HG03045 (cell line): ENCODE measurements around the gene MTX1.
"Not testable (repeated sequence)": the region's sequence is repeated elsewhere in the genome, so short reads cannot be mapped to it uniquely, and the experiment has no call there.

Source experiments
- ATAC-seq: cut with Tn5 transposase; IDR thresholded peaks from one replicate; pipeline ENCODE4 v1.9.1; 2021; ENCODE audit warnings: mild to moderate bottlenecking, moderate library complexity; ENCODE audit not compliant: unreplicated experiment

MTX1 gene

DNA sequence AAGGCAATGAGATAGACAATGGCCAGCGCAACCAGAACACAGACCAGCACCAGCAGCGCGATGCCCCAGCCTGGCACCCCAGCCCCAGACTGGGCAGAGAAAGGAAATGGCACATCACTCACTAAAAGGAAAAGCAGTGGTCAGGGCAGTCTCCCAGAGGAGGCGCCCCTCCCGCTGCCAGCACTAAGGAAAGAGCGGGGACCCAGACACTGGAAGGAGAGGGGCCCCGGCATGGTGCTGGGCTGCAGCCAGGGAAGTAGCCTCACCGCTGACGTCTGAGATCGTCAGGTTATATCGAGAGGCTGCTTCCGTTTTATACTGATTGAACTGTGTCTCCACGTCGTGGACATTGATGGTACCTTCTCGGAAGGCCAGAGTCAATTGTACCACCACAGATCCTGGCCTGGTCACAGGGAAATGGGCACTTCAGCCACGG is 21.0 kb upstream of the MTX1 start:
- no peak for ATAC-seq

DNA sequence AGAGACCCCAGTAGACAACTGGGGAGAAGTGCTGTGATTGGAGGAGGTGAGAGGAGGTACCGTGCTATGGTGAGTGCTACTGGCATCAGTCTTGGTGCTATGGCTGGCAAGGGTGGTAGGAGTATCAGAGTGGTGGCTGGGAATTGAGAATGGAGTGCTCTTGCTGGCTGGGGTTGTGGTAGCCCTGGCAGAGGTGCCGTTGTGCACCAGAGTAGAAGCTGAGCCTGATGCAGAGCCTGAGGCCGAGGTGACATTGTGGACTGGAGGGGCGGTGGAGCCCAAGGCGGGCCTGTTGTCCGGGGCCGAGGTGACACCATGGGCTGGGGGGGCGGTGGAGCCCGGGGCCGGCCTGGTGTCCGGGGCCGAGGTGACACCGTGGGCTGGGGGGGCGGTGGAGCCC is 20.2 kb upstream of the MTX1 start:
- no peak for ATAC-seq

DNA sequence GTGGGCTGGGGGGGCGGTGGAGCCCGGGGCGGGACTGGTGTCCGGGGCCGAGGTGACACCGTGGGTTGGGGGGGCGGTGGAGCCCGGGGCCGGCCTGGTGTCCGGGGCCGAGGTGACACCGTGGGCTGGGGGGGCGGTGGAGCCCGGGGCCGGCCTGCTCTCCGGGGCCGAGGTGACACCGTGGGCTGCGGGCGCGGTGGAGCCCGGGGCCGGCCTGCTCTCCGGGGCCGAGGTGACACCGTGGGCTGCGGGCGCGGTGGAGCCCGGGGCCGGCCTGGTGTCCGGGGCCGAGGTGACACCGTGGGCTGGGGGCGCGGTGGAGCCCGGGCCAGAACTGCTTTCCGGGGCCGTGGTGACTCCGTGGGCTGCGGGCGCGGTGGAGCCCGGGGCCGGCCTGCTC is 18.6 kb upstream of the MTX1 start:
- not testable (repeated sequence) for ATAC-seq

DNA sequence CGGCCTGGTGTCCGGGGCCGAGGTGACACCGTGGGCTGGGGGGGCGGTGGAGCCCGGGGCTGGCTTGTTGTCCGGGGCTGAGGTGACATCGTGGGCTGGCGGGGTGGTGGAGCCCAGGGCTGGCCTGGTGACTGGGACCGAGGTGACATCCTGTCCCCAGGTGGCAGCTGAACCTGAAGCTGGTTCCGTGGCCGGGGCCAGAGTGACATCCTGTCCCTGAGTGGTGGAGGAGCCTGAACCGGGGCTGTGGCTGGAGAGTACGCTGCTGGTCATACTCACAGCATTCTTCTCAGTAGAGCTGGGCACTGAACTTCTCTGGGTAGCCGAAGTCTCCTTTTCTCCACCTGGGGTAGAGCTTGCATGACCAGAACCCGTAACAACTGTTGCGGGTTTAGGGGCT is 16.6 kb upstream of the MTX1 start:
- no peak for ATAC-seq

DNA sequence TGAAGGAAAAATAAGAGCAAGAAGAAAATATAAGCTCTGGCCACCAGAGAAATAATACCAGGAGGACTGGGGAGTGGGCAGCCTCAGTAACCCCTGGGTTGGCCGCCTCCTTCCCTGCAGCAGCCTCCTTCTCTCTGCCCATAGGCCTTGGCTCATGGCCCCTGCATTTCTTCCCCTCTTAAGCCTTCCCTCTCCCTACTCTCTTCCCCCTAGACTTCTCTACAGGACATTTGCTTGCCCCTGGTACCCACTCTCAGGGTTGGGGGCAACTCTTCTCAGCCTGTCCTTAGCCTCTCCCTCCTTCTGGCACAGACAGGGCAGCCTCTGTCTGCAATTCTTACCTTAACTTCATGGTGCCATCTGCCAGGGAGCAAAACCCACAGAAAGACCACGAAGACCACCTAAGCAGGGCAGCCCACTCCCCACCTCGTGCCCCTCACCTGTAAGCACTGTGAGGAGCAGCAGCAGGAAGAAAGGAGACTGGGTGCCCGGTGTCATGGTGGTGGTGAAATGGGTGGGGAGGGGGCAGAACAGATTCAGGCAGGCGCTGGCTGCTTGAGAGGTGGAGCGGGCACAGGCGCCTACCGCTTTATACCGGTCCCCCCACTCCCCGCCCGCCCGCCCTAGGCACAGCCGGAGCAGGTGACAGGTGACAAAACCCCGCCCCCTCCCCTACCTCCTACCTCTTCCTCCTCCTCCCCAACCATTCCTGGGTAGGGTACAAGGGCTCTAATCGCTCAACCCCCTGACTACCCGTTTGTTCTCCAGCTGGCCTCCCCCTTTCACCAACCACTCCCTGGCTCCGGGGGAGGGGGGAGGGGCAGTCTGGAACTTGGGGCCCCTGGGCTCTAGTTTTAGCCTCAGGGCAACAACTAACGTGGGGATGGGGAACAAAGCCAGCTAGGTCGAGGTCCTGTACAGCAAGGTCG is 15.9 kb upstream of the MTX1 start:
- no peak for ATAC-seq

DNA sequence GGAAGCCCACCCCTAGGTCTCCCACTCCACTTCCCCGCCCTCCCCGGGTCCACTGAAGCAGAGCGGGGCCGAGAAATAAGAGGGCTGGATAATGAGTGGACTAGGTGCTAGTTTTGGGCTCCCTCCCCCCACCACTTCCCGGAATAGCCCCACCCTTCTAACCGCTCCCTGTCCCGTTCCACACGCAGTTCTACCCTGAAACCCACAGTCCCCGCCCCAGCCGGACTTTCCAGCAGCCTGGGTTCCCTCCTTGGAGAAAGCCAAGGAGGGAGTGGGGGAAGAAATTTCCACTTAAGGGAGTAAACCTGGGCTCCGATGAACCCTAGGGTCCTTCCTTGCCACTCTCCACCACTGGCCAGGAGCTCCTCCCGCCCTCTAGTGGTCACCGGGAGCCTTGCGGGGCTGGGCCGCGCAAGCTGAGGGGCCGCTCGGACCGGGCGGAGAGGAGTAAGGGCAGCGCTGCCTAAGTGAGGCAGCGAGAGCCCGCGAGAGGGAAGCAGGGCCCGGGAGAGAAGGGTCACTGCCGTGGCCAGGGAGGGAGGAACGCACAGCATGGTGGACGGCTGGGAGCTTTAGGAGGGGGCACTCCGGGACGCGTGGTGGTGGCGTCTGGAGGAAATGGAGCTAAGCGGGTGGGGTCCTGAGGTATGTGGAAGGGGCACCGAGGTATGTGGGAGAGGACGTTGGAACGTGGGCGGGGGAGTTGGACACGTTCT is 15.1 kb upstream of the MTX1 start:
- ATAC-seq = peak; percentile 73

DNA sequence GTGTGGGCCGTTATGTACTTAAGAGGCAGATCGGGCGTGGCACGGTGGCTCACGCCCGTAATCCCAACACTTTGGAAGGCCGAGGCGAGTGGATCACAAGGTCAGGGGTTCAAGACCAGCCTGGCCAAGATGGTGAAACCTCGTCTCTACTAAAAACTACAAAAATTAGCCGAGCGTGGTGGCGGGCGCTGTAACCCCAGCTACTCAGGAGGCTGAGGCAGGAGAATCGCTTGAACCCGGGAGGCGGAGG is 14.6 kb upstream of the MTX1 start:
- not testable (repeated sequence) for ATAC-seq

DNA sequence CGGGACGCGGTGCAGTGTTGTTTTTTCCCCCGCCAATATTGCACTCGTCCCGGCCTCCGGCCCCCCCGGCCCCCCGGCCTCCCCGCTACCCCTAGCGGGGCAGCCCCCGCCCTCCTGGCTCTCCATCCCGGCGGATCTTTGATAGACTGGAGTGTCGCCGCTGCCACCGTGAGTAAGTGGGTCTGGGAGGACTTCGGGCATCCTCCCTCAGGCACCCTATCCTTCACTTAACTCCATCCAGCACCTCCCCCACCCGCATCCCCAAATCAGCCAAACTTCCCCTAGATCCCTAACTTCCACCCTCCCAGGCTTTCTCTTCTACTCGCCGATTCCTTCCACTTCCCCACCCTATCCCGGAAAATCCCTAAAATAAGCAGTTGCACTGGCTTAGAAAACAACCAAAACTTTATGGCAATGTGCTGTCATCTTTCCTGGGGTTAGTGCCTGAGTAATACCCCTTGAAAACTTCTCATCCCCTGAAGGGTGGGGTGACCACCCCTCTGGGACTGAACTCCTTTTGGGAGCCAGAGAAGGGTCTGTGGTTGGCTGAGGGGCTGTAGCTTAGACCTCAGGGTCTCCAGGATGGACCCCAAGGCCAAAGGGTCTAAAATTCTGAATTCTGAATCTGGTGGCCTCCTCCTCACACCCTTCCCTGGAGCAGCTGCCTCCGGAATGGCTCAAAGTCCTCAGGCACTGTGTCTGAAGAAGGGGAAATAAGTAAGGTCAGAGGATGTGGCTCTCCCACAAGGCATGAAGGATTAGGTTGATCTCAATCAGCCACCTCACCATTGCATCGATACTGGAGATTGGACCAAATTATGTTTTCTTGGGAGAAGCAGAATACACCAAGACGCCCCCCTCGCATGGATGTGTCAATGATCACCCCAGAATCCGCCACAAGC is 13.0 kb upstream of the MTX1 start:
- no peak for ATAC-seq

DNA sequence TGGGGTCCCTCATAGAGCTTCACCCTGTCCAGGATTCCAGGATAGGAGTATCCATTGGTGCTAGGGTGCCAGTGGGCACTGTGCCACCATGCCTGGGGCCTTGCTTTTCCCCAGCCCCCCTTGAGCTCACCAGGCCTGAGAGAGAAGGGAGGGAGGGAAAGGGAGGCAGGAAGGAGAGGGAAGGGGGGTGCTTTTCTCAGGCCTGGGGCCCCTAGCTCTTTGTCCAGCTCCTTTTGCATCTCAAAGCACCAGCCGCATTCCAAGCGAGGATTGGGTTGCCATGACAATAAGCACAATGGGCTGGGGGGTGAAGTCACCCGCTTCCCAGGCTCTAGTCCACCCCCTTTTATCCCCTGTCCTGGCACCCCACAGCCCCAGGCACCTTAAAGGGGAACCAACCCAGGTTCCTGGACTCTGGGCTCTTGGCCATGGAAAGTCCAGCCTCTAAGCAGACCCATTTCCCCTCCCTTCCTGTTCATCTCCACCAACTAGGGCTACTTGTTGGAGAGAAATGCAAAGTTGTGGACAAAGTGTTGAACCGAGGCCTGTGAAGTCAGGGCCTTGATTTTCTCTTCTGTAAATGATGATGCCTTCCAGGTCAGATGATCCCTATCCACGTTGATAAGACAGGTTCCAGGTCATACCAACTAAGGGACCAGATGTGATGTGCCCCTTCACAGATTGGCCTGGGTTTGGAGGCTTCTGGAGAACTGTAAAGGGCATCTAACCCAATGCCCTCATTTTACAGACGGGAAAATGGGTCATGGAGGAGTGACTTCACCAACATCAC is 12.2 kb upstream of the MTX1 start:
- ATAC-seq = no peak

DNA sequence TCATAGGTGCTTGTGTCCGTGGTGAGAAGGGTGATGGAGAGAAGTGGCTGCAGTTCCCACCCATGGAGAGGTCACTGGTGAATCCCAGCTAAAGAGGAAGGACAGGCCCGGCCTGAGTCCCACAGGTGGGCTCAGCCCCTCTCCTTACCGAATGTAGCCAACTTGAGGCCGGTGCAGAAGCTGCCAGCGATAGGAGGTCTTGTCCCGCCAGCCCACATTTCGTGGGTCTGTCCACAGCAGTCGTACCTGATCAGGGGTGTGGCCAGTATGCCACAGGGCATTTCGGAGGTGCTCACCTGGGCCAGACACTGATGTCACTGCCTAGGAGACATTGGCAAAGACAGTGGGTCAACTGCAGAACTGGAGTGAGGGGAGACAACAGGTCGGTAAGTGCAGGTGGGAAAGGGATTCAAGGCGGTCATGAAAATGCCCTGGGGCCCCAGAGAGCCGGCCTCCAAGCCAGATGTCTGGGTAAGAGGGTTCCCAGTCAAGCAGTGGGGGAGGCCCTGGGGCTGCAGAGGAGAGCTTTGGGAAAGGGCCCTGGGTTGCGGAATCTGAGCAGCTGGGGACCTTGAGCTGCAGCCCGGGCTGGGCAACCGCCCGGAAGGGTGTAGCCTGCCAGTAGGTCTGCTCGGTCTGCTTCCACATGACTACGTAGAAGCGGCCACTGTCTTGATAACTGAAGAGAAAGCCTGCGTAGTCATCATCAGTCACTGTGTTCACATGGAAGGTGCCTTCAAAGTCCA is 11.4 kb upstream of the MTX1 start:
- no peak for ATAC-seq

DNA sequence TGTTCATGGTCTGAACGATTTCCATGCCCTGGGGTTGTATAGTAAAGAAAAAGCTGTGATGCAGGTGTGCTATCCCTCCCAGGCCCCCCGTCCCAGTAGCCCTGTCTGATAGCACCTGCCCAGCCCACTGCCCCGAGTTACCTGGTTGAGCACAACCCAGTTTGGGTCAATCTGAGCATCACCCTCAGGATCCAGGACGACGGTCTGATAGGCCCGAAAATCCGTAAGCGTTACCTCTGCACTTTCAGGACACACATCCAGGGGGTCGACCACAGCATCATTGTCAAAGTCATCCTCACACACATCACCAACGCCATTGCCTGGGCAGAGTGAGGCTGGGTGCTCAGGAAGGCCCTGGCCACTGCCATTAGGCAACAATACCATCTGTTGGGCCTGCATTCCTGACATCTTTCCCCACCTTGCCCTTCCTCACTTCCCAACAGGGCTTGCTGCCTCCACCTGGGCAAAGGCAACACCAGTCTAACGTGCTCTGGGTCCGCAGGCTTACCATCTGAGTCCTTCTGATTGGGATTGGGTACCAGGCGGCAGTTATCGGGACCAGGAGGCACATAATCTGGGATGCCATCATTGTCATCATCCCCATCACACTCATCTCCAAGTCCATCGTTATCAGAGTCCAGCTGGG is 10.5 kb upstream of the MTX1 start:
- ATAC-seq = no peak

DNA sequence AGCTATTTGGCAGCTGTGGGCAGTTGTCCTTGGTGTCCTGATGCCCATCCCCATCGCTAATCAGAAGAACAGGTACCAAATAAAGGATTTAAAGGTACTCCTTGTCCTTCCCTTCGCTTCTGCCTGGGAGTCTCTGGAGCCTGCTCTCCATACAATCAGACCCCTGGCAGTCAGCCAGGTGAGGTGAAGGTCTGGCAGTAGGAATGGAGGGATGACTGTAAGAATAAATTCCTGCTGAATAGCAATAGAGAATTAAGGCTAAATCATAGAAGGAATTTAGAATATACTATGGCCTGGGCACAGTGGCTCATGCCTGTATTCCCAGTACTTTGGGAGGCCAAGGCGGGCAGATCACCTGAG is 10.0 kb upstream of the MTX1 start:
- no peak for ATAC-seq

DNA sequence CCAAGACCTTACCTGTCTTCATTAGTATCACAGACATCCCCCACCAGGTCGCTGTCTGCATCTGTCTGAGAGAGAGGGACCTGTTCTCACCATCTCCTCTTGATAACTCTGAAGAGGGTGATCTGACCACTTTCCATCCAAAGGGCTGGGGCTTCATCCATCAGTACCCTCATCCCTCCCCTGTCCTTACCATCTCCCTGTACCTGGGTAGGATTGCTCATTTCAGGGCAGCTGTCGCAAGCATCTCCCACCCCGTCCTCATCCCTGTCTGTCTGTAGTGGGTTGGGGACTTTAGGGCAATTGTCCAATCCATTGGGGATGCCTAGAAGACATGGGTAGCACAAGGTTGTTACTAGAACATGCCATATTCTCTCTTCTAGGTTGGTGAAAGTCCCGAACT is 8.7 kb upstream of the MTX1 start:
- ATAC-seq = no peak

DNA sequence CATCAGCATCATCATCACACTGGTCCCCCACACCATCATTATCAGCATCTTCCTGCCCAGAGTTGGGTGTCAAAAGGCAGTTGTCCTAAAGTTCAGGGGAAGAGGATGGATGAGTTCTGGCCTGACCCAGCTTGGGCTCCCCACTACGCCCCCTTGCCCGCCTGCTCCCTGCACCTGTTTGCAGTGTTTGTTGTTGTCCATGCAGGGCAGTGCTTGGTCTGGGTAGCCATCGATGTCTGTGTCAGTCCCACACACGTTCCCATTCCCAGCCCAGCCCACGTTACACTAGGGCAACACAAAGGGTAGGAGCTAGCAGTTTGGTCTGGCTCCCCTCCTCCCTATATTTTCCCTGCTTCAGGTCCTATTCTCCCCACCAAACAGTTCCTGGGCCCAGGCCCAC is 7.6 kb upstream of the MTX1 start:
- no peak for ATAC-seq

DNA sequence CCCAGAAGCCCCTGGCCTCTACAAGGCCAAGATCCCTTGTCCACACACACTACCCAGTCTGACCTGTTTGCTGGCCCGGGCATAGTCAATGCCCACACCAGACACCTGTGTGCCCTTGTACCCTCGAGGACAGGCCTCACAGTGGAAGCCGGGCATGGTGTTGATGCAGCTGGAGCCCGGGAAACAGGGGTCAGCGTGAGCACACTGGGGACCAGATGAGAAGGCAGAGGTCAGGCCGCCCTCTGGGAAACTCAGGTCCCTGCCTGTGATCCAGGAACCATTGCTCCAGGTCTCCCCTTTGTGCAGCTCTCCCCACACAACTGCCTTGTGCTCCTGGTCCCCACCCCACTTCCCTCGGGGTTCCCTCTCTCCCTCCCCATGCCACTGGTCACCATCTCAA is 6.3 kb upstream of the MTX1 start:
- ATAC-seq = no peak

DNA sequence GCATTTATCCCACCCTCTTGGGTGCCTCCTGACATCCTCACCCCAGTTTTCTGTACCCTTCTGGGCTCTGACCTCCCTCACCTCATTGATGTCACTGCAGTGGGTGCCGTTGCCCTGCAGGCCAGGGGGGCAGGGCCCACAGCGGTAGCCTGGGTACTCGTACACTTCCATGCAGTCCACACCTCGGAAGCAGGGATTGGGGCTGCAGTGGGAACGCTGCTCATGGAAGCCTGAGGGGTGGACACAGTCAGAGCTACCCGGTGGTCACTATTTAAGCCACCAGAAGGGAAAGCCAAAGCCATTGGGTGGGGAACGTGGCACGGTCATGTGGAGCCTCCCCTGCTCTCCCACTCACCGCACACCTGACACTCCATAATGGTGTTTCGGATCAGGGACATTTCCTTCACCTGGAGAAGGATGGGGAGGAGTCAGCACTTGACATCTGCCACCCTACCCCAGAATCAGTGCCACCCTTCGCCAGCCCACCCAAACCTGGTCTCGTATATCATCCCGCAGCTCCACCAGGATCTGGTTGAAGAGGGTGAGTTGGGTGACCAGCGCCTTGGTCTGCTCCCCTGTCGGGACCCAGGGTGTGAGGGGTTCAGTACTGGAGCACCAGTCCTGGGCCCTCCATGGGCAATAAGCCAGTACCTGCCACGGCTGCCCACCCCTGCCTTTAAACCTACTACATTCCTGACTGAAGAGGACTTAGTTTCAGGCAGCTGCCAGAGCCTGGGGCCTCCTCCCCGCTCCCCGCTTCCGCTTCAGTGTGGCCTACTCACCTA is 5.6 kb upstream of the MTX1 start:
- ATAC-seq = no peak

DNA sequence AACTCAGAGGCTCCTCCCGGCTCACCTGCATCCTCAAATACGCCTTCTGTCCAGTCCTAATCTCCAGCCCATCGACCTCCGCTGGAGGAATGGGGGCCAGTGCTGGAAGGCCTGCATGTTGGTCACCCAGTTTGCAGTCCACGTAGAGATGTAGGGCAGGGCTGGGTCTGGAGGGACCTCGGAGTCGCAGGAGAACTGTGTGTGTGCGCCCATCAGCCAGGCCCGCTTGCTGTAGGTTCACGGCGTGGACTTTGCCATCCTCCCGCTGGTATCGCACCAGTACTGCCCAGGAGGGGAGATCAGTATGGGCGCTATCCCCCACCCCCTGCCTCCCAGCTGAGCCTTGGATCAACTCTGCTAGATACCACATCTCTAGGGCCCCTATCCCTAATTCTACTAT is 3.5 kb upstream of the MTX1 start:
- no peak for ATAC-seq

DNA sequence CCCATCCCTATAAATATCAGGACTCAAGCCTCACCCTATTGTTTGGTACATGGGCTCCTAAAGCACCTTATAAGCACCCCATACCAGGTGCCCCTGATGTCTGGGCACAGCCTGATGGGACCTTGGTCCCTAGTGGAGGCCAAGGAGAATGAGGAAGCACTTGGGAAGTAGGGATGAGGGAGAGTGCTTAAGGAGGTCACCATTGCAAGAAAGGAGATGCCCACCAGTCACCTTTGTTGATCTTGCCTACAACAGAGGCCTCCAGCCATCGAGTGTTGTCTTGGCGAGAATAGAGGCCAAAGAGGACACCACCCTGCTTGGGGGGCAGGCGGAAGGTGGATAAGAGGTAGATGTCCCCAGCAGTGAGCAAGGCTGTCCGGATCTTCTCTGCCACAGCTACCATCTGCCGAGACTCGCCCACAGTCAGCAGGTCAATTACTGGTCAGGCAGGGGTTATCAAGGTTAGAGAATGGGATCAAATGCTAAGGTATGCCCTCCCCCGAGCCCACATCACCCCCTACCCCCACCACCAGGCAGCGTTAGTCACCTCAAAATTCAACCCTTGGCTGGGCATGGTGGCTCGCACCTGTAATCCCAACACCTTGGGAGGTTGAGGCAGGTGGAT is 2.4 kb upstream of the MTX1 start:
- ATAC-seq = no peak
